ENCODE results near the gene SUN1. TPM values are rescaled to one million over a fixed set of nuclear protein-coding genes. Genes with fewer than 3 reads are reported as not detected.

The SUN1 gene
- total RNA-seq, 1 experiment from 2014 or later, result 158 TPM

GRCh38 chr7:891805-892204 lies 59.5 kb downstream of the SUN1 start:
- CTCF ChIA-PET, result interaction anchor here (0.6 kb wide), 1 partner anchor 107 kb away, joined by 5 read pairs; no protein-coding TSS in a partner anchor
- Mint-ChIP-seq H3K36me3 (peaks cover 64% of the 10 kb centered on the region), H3K27ac (no peak overlapping the region)

DNA sequence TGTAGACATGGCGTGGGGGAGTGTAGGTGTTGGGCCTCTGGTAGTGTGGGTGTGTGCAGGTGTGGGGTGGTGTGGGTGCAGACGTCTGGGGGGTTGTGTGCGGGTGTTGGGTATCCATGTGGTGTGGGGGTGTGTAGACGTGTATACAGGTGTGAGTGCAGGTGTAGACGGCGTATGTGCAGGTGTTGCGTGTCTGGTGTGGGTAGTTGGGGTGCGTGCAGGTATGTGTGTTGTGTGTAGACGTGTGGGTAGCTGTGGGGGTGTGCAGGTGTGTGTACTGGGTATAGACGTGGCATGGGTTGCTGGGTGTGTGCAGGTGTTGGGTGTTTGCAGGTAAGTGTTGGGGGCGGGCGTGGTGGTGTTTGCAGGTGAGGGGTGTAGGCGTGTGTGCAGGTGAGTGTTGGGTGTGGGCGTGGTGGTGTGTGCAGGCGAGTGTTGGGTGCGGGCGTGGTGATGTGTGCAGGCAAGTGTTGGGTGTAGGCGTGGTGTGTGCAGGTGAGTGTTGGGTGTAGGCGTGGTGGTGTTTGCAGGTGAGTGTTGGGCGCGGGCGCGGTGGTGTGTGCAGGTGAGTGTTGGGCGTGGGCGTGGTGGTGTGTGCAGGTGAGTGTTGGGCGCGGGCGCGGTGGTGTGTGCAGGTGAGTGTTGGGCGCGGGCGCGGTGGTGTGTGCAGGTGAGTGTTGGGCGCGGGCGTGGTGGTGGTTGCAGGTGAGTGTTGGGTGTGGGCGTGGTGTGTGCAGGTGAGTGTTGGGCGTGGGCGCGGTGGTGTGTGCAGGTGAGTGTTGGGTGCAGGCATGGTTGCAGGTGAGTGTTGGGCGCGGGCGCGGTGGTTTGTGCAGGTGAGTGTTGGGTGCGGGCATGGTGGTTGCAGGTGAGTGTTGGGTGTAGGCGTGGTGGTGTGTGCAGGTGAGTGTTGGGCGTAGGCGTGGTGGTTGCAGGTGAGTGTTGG lies 60.6 kb downstream of the SUN1 start:
- ChIA-PET POLR2A (no interaction called here), CTCF (interaction anchor here (1.2 kb wide), 1 partner anchor 10 kb away, joined by 3 read pairs; no protein-coding TSS in a partner anchor)
- H3K36me3 Mint-ChIP-seq, result peaks cover 59% of the 10 kb centered on the region
- no peak for DNase-seq (ENCODE audit: low spot score)
- H3K27me3 Mint-ChIP-seq (ENCODE audit: low read depth), result no peaks in the 10 kb centered on the region
- no peak for ATAC-seq
- no peak overlapping the region for H3K4me3 Mint-ChIP-seq
- no peak overlapping the region for H3K27ac Mint-ChIP-seq
- TF ChIP-seq, protein P1, sequence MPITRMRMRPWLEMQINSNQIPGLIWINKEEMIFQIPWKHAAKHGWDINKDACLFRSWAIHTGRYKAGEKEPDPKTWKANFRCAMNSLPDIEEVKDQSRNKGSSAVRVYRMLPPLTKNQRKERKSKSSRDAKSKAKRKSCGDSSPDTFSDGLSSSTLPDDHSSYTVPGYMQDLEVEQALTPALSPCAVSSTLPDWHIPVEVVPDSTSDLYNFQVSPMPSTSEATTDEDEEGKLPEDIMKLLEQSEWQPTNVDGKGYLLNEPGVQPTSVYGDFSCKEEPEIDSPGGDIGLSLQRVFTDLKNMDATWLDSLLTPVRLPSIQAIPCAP (CRISPR knock-in tag; IDR thresholded peaks at IDR 0.05), result no peak
- TF ChIP-seq MXD4 (CRISPR knock-in tag; IDR thresholded peaks at IDR 0.05; ENCODE audit: borderline replicate concordance) (no peak), FOXK1 (CRISPR knock-in tag; IDR thresholded peaks at IDR 0.05) (no peak), GTF2I (CRISPR knock-in tag; conservative IDR thresholded peaks at IDR 0.05) (no peak), IRF2 (CRISPR knock-in tag; IDR thresholded peaks at IDR 0.05; ENCODE audit: borderline replicate concordance, low read depth) (no peak), SOX15 (CRISPR knock-in tag; IDR thresholded peaks at IDR 0.05) (no peak)
- TF ChIP-seq, protein P2, sequence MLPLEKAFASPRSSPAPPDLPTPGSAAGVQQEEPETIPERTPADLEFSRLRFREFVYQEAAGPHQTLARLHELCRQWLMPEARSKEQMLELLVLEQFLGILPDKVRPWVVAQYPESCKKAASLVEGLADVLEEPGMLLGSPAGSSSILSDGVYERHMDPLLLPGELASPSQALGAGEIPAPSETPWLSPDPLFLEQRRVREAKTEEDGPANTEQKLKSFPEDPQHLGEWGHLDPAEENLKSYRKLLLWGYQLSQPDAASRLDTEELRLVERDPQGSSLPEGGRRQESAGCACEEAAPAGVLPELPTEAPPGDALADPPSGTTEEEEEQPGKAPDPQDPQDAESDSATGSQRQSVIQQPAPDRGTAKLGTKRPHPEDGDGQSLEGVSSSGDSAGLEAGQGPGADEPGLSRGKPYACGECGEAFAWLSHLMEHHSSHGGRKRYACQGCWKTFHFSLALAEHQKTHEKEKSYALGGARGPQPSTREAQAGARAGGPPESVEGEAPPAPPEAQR (CRISPR knock-in tag; IDR thresholded peaks at IDR 0.05), result no peak
- TF ChIP-seq, protein P3, sequence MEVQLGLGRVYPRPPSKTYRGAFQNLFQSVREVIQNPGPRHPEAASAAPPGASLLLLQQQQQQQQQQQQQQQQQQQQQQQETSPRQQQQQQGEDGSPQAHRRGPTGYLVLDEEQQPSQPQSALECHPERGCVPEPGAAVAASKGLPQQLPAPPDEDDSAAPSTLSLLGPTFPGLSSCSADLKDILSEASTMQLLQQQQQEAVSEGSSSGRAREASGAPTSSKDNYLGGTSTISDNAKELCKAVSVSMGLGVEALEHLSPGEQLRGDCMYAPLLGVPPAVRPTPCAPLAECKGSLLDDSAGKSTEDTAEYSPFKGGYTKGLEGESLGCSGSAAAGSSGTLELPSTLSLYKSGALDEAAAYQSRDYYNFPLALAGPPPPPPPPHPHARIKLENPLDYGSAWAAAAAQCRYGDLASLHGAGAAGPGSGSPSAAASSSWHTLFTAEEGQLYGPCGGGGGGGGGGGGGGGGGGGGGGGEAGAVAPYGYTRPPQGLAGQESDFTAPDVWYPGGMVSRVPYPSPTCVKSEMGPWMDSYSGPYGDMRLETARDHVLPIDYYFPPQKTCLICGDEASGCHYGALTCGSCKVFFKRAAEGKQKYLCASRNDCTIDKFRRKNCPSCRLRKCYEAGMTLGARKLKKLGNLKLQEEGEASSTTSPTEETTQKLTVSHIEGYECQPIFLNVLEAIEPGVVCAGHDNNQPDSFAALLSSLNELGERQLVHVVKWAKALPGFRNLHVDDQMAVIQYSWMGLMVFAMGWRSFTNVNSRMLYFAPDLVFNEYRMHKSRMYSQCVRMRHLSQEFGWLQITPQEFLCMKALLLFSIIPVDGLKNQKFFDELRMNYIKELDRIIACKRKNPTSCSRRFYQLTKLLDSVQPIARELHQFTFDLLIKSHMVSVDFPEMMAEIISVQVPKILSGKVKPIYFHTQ (CRISPR knock-in tag; IDR thresholded peaks at IDR 0.05), result no peak
- TF ChIP-seq, protein P4, sequence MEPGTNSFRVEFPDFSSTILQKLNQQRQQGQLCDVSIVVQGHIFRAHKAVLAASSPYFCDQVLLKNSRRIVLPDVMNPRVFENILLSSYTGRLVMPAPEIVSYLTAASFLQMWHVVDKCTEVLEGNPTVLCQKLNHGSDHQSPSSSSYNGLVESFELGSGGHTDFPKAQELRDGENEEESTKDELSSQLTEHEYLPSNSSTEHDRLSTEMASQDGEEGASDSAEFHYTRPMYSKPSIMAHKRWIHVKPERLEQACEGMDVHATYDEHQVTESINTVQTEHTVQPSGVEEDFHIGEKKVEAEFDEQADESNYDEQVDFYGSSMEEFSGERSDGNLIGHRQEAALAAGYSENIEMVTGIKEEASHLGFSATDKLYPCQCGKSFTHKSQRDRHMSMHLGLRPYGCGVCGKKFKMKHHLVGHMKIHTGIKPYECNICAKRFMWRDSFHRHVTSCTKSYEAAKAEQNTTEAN (CRISPR knock-in tag; IDR thresholded peaks at IDR 0.05), result no peak
- no peaks in the 10 kb centered on the region for H3K9me3 Mint-ChIP-seq
- 0 out of 2 replicates have a peak, but pooled peaks cover 4% of the 10 kb centered on the region for H3K4me1 Mint-ChIP-seq

More at GRCh38 chr7:891805-892204, 59.5 kb downstream of the SUN1 start:
- Mint-ChIP-seq H3K27me3 (ENCODE audit: low read depth) (no peaks in the 10 kb centered on the region), H3K9me3 (no peaks in the 10 kb centered on the region), H3K4me1 (0 out of 2 replicates have a peak, but pooled peaks cover 4% of the 10 kb centered on the region), H3K4me3 (no peak overlapping the region)
- POLR2A ChIA-PET, result no interaction called here
- TF ChIP-seq, protein P5, sequence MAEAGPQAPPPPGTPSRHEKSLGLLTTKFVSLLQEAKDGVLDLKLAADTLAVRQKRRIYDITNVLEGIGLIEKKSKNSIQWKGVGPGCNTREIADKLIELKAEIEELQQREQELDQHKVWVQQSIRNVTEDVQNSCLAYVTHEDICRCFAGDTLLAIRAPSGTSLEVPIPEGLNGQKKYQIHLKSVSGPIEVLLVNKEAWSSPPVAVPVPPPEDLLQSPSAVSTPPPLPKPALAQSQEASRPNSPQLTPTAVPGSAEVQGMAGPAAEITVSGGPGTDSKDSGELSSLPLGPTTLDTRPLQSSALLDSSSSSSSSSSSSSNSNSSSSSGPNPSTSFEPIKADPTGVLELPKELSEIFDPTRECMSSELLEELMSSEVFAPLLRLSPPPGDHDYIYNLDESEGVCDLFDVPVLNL (CRISPR knock-in tag; IDR thresholded peaks at IDR 0.05; ENCODE audit: borderline replicate concordance, low read depth), result no peak
- TF ChIP-seq FOXK1 (CRISPR knock-in tag; IDR thresholded peaks at IDR 0.05) (no peak), ZNF317 (CRISPR knock-in tag; IDR thresholded peaks at IDR 0.05; ENCODE audit: borderline replicate concordance, low read depth) (no peak), ZNF425 (CRISPR knock-in tag; conservative IDR thresholded peaks at IDR 0.05) (no peak), NR3C1 (CRISPR knock-in tag; conservative IDR thresholded peaks at IDR 0.05; ENCODE audit: low read depth) (no peak), RELA (CRISPR knock-in tag; IDR thresholded peaks at IDR 0.05; ENCODE audit: borderline replicate concordance) (no peak), ZNF671 (CRISPR knock-in tag; IDR thresholded peaks at IDR 0.05) (no peak), ZNF396 (CRISPR knock-in tag; IDR thresholded peaks at IDR 0.05; ENCODE audit: borderline replicate concordance) (no peak)
- TF ChIP-seq, protein P6, sequence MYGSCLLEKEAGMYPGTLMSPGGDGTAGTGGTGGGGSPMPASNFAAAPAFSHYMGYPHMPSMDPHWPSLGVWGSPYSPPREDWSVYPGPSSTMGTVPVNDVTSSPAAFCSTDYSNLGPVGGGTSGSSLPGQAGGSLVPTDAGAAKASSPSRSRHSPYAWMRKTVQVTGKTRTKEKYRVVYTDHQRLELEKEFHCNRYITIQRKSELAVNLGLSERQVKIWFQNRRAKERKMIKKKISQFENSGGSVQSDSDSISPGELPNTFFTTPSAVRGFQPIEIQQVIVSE (CRISPR knock-in tag; IDR thresholded peaks at IDR 0.05; ENCODE audit: borderline replicate concordance), result no peak
- no peak for DNase-seq (ENCODE audit: low spot score)
- no peak for ATAC-seq
